ENCODE measurements around the gene FBXO31. TPM values are rescaled to one million over a fixed set of nuclear protein-coding genes. Genes with fewer than 3 reads are reported as not detected.

FBXO31 gene
- total and polyA plus RNA-seq, 2 of the 13 experiments (the other 11 are each of a cell fraction or from before 2014, with no cell fraction given), result 92.4 to 101 TPM

DNA sequence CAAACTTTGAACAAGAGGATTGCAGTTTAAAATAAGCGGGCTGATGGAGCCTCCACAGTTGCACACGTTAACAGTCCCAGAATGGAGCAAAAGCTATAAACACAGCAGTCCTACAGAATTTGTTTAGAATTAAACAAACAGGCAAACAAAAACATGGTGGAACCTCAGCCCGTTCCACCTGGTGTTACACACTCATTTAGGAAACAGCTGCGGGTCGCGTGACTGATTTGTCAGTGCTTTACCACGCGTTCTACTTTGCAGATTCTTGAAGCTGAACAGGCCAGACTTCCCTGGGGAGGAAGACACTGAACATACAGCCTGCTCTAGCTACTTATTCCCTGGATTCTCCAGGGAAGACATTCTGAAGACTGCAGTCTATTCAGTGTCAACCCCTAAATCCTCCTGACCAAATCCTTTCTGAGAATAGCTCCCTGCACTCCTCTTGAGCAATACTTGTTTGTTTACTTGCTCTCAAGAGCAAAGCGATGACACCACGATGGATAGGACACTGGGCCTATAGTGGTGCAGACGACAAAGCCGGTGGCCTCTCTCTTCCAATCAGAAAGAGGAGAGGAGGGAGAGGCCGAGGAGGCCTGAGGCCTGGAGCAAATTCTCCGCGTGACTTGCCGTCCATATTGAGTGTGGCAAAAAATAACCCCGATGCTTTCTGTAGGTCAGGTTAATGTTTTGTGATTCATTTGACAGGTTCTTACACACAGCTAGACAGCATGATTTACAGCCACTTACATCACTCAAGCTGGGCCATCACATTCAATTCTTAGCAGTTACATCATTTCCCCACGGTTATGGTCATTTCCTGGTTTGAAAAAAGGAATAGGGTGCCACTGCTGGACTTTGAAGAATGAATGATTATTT, 4.6 kb upstream of the FBXO31 start (continued):
- TF ChIP-seq, protein P1, sequence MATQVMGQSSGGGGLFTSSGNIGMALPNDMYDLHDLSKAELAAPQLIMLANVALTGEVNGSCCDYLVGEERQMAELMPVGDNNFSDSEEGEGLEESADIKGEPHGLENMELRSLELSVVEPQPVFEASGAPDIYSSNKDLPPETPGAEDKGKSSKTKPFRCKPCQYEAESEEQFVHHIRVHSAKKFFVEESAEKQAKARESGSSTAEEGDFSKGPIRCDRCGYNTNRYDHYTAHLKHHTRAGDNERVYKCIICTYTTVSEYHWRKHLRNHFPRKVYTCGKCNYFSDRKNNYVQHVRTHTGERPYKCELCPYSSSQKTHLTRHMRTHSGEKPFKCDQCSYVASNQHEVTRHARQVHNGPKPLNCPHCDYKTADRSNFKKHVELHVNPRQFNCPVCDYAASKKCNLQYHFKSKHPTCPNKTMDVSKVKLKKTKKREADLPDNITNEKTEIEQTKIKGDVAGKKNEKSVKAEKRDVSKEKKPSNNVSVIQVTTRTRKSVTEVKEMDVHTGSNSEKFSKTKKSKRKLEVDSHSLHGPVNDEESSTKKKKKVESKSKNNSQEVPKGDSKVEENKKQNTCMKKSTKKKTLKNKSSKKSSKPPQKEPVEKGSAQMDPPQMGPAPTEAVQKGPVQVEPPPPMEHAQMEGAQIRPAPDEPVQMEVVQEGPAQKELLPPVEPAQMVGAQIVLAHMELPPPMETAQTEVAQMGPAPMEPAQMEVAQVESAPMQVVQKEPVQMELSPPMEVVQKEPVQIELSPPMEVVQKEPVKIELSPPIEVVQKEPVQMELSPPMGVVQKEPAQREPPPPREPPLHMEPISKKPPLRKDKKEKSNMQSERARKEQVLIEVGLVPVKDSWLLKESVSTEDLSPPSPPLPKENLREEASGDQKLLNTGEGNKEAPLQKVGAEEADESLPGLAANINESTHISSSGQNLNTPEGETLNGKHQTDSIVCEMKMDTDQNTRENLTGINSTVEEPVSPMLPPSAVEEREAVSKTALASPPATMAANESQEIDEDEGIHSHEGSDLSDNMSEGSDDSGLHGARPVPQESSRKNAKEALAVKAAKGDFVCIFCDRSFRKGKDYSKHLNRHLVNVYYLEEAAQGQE (IDR thresholded peaks at IDR 0.05; ENCODE audit: borderline replicate concordance in 1 of 2, low read depth in 1 of 2, low read length in 2 of 2), result no peak; a peak in 1 of 4 replicates
- TF ChIP-seq SMAD1 (CRISPR knock-in tag; IDR thresholded peaks at IDR 0.05; ENCODE audit: borderline replicate concordance, low read depth) (no peak), ZNF362 (CRISPR knock-in tag; IDR thresholded peaks at IDR 0.05; ENCODE audit: borderline replicate concordance) (peak; percentile 81; the same call in 1 of the 2 replicates), FOSL1 (CRISPR knock-in tag; IDR thresholded peaks at IDR 0.05; ENCODE audit: borderline replicate concordance) (no peak), ZNF292 (CRISPR knock-in tag; IDR thresholded peaks at IDR 0.05; ENCODE audit: borderline replicate concordance, low read depth) (no peak; the same call in 1 of the 2 replicates), JUNB (CRISPR knock-in tag; IDR thresholded peaks at IDR 0.05; ENCODE audit: borderline replicate concordance) (no peak), RNF219 (CRISPR knock-in tag; IDR thresholded peaks at IDR 0.05) (peak; percentile 90), ONECUT2 (CRISPR knock-in tag; IDR thresholded peaks at IDR 0.05) (no peak), CENPBD1 (CRISPR knock-in tag; IDR thresholded peaks at IDR 0.05; ENCODE audit: borderline replicate concordance, low read depth) (no peak), ZNF256 (CRISPR knock-in tag; conservative IDR thresholded peaks at IDR 0.05) (0 out of 2 replicates have a peak, but pooled peaks have one; percentile 17), BRD4 (CRISPR knock-in tag; IDR thresholded peaks at IDR 0.05) (no peak), RAD21 (CRISPR knock-in tag; IDR thresholded peaks at IDR 0.05) (peak; percentile 57; the same call in 1 of the 2 replicates), ZBTB25 (CRISPR knock-in tag; IDR thresholded peaks at IDR 0.05) (peak; percentile 92), ZNF850 (CRISPR knock-in tag; conservative IDR thresholded peaks at IDR 0.05) (no peak), SMAD3 (CRISPR knock-in tag; IDR thresholded peaks at IDR 0.05) (peak; percentile 57)
- TF ChIP-seq, protein P2, sequence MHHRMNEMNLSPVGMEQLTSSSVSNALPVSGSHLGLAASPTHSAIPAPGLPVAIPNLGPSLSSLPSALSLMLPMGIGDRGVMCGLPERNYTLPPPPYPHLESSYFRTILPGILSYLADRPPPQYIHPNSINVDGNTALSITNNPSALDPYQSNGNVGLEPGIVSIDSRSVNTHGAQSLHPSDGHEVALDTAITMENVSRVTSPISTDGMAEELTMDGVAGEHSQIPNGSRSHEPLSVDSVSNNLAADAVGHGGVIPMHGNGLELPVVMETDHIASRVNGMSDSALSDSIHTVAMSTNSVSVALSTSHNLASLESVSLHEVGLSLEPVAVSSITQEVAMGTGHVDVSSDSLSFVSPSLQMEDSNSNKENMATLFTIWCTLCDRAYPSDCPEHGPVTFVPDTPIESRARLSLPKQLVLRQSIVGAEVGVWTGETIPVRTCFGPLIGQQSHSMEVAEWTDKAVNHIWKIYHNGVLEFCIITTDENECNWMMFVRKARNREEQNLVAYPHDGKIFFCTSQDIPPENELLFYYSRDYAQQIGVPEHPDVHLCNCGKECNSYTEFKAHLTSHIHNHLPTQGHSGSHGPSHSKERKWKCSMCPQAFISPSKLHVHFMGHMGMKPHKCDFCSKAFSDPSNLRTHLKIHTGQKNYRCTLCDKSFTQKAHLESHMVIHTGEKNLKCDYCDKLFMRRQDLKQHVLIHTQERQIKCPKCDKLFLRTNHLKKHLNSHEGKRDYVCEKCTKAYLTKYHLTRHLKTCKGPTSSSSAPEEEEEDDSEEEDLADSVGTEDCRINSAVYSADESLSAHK (CRISPR knock-in tag; IDR thresholded peaks at IDR 0.05; ENCODE audit: borderline replicate concordance), result no peak

Data from HepG2 (cell line).